NCI-H187 (cell line): Measurements from ENCODE around the gene IL17RD.
"Not testable (repeated sequence)": the region's sequence is repeated elsewhere in the genome, so short reads cannot be mapped to it uniquely, and the experiment has no call there.

Experiments used
- DNase-seq, 2 experiments: peaks; one replicate each; lab custom pipeline; 2025; lab: John Stamatoyannopoulos, UW

Gene IL17RD

DNA sequence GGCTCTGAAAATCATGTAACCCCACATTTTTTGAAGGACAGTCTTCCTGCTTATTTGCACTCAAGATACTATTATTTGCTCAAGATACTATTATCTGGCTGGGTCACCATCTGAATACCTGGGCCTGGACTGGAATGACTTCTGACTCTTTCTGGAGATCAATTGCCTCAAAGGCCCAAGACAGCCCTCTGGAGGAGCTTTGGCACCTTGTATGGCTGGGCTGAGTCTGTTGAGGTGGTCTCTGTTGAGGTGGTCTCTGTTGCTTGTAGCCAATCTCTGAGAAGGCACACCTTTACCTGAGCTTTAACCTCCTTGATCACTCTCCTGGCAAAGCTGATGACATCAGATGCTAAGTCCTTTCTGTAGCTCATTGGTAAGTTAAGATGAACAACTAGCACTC lies 71.7 kb downstream of the IL17RD start:
- DNase-seq = no peak

DNA sequence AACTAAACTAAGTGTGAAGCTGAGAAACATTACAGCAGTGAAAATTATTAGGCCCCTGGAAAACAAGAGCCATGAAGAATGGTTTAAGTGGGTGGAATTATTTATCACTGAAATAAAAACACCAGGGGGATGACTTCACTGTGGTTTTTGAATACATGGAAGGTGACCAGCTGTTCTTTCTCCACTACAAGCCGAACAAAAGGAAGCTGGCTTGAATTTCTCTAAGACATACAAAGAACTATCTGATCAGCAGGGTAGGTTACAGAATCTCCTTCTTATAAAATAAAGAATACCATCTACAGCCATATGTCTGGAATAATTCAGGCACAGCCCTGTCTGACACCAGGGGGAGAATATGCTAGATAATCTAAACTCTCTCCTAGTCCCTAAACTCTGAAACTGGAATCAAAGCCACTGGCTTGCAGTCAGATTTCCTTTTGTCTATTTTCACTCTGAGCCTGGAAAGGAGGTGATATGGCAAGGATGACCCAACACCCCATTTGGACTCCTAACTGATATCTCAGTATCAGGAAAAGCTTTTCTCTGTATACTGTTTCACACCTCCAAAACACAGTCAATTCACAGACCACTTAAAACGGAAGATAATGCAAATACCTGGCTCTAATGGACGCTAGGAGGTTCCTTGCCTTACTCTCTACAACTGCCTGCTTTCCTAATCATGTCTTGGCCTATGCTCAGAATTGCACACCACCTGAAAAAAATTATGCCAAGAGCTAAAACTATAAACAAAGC lies 73.5 kb downstream of the IL17RD start:
- DNase-seq = no peak

- DNase-seq = no peak
Observed at GRCh38 chr3:57089043-57089442, 76.1 kb downstream of the IL17RD start.

DNA sequence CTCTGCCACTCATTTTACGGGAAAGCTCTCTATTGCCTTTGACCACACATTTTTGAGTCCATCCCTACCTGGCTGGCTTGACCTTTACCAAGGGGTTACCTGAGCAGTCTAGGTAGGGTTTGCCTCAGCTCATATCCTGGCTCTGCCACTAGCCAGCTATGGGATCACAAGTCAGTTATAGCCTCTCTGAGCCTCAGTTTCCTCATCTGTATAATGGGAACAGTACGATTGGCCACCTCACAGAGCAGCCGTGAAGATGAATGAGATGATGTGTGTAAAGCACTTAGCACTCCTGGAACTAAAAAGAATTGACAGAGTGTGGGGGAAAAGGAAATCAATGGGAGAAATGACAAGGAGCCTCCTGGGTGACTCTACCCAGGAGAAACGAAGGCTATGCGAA lies 76.7 kb downstream of the IL17RD start:
- no peak for DNase-seq

GRCh38 chr3:57087361-57088092 lies 77.6 kb downstream of the IL17RD start:
- DNase-seq = no peak

GRCh38 chr3:57086201-57086600 lies 79.0 kb downstream of the IL17RD start:
- no peak for DNase-seq

DNA sequence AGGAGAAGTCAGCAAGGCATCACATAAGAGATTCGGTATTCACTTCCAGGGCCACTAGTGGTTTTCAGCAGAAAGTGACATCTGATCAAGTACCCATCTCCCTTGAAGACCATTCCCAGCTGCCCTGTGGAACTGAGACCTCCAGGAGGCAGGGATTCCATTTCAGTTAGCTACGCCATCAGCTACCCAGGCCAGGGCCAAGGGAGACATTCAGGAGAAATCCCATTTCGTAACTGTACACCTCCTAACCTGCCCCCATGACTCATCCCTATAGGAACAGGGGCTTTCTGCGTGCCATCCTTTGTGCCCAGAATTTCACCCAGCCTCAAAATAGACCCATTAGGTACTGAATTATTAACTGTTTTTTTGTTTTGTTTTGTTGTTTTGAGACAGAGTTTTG lies 79.9 kb downstream of the IL17RD start:
- DNase-seq = no peak

DNA sequence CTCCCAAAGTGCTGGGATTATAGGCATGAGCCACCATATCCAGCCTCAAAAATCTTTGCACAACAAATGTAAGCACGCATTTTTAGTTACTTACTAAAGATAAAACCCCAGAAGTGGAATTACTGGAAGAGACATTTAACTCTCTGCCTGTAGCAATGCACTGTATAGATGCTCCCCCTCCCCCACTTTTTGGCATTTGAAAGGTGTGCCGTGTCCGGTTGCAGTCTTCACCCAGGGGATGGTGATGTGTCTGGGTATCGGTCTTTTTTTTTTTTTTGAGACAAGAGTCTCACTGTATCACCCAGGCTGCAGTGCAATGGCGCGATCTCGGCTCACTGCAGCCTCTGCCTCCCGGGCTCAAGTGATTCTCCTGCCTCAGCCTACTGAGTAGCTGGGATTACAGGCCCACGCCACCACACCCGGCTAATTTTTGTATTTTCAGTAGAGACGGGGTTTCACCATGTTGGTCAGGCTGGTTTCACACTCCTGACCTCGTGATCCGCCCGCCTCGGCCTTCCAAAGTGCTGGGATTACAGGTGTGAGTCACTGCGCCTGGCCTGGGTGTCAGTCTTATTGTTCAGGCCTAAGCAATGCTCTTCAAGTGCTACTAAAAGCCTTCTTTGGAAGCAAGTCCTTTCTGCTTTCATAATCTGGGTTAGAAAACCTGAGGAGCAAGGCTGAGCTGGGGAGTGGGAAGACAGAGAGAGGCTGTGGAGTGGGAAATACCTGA lies 81.7 kb downstream of the IL17RD start:
- not testable (repeated sequence) for DNase-seq

DNA sequence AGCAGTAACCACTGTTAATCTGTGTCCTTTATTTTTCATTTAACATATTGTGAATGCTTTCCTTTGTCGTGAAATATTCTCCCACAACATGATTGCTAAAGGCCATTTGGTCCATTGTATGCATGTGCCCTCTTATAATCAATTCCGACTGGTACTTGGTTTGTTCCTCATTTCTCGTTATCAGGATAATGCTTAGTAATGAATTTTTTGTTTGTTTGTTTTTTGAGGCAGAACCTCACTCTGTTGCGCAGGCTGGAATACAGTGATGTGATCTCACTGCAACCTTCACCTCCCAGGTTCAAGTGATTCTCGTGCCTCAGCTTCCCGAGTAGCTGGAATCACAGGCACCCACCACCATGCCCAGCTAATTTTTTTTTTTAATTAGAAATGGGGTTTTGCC lies 82.7 kb downstream of the IL17RD start:
- no peak for DNase-seq

- DNase-seq = no peak
Observed at GRCh38 chr3:57081173-57081572, 84.0 kb downstream of the IL17RD start.

DNA sequence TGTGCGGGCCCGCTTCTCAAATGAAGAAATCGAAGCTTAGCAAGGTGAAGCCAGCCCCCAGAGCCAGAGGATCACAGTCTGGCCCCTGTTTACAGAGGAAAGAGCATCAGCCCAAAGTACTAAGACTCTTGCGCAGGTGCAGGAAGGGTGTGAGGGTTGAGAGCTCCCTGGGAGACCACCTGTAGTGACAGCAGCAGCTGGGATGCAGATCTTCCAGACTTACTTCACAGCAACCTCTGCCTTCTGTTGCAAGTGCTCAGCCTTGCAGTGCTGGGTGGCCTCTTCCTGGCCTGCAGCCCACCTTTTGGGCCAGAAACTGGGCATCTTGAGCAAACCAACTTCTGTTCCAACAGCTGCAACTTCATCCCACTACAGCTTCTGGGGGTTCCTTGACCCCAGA lies 85.0 kb downstream of the IL17RD start:
- no peak for DNase-seq

GRCh38 chr3:57079474-57079831 lies 85.7 kb downstream of the IL17RD start:
- no peak for DNase-seq

DNA sequence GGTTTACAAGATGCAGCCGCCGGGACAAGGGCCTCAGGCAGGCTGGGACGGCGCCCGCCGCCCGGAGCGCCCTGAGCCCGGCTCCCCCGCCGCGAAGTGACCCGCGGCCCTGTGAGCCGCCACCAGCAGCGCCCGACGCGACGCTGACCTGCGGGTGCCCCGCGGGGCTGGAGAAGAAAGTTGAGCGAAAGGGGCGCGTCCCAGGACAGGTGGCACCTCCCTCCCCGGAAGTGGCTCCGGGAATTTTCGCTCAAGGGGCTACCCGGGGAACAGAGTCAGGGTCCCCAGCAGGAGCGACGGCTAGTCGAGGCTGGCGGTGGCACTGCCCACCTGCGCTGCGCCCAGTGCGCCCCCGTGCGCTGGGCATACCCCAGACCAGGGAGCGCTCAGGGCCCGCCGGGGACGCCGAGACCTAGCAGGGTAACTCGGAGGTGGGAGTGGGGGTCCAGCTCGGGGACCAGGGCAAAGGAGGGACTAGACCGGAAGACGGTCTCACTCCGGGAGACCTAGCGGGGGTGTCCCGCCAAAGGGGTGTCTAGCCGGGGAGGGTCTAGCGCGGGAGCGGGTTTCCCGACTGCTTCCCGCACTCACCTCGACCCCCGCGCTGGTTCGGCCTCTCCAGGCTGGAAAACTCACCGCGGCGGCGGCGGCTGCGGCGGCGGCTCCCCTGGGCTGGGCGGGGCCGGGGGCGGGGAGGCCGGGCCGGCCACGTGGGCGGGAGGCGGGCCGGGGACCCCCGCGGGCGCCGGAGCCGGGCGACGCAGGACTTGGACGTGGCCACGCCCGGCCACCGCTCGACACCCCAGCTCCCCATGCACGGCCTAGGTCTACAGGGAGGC lies 86.3 kb downstream of the IL17RD start:
- peak in 1 of 2 experiments; percentile 6 for DNase-seq

GRCh38 chr3:57078344-57078634 lies 86.9 kb downstream of the IL17RD start:
- peak; percentile 30 to 47 for DNase-seq

DNA sequence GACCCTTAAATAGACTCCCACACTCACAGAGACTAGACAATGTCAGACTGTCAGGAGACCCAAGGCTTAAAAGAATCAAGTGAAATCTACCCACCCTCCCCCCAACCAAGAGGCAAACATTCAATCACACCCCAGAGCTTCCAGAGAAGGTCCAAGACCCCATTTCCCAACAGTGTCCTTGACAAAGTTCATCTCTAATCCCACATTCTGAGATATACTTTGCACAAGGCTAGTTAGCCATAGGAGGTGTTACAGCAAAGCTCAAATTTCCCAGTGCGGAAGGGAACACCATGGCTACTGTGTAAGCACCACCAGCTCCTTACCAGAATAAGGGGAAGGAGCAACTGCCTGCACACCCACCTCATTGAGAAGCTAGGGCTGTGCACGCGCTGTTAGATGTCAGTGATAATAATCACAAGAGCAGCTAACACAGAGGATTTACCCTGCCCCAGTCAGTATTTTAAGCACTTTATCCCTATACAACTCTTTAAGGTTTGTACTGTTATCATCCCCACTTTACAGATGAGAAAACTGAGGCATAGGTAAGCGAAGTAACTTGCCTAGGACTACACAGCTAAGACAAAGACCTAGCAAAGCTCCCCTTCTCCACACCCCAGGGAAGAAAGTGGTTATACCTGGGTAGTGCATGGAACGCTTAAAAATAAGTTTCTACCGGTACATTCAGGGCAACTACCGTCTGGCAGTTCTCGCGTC lies 87.4 kb downstream of the IL17RD start:
- DNase-seq = no peak

GRCh38 chr3:57076422-57076951 lies 88.7 kb downstream of the IL17RD start:
- no peak for DNase-seq

GRCh38 chr3:57074135-57074534 lies 91.0 kb downstream of the IL17RD start:
- DNase-seq = no peak

- no peak for DNase-seq
Observed at GRCh38 chr3:57073628-57074027, 91.5 kb downstream of the IL17RD start.

DNA sequence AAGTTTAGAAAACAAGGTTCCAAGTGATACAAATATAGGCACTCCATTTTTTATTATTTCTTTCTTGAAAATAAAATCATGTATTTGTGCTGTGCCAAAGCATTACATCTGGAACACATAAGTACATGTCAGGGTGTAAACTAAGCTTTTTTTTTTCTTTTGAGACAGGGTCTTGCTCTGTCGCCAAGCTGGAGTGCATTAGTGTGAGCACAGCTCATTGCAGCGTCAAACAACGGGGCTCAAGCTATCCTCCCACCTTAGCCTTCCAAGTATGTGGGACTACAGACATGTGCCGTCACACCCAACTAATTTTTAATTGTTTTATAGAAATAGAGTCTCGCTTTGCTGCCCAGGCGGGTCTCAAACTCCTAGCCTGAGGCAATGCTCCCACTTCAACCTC lies 95.7 kb downstream of the IL17RD start:
- no peak for DNase-seq

DNA sequence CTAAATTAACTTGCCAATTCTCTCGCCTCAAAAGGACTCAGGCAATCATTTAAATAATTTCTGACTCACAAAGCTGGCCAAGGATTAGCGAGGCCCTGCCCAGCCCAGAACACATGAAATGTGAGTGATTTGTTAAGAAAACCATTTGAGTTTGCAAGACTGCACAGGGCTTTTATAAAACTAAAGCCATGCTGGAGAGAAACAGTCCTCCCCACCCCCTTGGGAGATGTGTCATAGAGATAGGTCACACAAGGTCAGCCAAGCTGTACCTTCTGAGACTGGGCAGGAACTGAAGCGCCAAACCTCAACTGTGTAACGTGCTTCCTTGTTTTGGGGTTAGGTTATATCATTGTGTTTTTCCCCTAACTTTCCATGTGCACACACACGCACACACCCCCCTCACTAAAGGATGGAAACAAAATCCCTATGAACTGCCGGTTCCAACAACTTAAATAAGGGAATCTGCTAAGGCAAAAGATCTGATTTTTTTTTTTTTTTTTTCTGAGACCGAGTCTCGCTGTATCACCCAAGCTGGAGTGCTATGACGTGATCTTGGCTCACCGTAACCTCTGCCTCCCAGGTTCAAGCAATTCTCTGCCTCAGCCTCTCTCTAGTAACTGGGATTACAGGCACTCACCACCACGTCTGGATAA lies 96.6 kb downstream of the IL17RD start:
- no peak for DNase-seq

GRCh38 chr3:57066471-57066870 lies 98.7 kb downstream of the IL17RD start:
- no peak for DNase-seq
